HL-60 (cell line): Measurements from ENCODE around the gene PDE3A.

Source experiments
- GABPA ChIP-seq: IDR thresholded peaks from 2 replicates; pipeline ENCODE4 v1.6.1; 2012; ENCODE audit warnings: low read depth
- POLR2AphosphoS5 ChIP-seq: IDR thresholded peaks from 2 replicates; pipeline ENCODE4 v1.6.1; 2012; ENCODE audit warnings: low read depth
- TF ChIP-seq, protein P1 (sequence below): IDR thresholded peaks from one replicate; pipeline ENCODE4 v1.5.1; 2011; ENCODE audit warnings: low read length, control low read depth, inconsistent platforms; ENCODE audit not compliant: insufficient read depth
- TF ChIP-seq, protein P2 (sequence below): IDR thresholded peaks from 2 replicates; pipeline ENCODE4 v1.6.1; 2012; ENCODE audit warnings: low read depth; ENCODE audit not compliant: insufficient replicate concordance

DNA sequence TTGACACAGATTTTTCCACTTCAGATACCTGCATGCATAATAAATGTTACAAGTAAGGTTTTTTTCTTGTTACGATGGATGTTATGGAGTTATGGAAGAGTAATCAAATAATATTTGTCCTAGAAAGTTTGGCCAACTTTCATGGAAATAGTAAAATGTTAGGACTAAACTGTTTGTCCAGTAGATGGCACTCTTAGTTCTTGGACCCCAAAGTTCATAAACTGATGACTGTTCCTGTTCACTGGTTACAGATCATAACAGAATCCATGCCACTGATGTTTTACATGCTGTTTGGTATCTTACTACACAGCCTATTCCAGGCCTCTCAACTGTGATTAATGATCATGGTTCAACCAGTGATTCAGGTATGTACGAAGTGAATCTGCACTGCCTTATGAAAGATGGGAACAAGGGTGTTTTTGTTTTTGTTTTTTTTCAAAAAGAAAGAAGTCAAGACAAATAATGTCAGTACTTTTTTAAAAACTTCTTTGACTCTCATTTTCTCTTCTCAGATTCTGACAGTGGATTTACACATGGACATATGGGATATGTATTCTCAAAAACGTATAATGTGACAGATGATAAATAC lies 278.0 kb downstream of the PDE3A start:
- TF ChIP-seq POLR2AphosphoS5 (no peak), GABPA (no peak)
- TF ChIP-seq, protein P1, sequence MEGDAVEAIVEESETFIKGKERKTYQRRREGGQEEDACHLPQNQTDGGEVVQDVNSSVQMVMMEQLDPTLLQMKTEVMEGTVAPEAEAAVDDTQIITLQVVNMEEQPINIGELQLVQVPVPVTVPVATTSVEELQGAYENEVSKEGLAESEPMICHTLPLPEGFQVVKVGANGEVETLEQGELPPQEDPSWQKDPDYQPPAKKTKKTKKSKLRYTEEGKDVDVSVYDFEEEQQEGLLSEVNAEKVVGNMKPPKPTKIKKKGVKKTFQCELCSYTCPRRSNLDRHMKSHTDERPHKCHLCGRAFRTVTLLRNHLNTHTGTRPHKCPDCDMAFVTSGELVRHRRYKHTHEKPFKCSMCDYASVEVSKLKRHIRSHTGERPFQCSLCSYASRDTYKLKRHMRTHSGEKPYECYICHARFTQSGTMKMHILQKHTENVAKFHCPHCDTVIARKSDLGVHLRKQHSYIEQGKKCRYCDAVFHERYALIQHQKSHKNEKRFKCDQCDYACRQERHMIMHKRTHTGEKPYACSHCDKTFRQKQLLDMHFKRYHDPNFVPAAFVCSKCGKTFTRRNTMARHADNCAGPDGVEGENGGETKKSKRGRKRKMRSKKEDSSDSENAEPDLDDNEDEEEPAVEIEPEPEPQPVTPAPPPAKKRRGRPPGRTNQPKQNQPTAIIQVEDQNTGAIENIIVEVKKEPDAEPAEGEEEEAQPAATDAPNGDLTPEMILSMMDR, result no peak
- TF ChIP-seq, protein P2, sequence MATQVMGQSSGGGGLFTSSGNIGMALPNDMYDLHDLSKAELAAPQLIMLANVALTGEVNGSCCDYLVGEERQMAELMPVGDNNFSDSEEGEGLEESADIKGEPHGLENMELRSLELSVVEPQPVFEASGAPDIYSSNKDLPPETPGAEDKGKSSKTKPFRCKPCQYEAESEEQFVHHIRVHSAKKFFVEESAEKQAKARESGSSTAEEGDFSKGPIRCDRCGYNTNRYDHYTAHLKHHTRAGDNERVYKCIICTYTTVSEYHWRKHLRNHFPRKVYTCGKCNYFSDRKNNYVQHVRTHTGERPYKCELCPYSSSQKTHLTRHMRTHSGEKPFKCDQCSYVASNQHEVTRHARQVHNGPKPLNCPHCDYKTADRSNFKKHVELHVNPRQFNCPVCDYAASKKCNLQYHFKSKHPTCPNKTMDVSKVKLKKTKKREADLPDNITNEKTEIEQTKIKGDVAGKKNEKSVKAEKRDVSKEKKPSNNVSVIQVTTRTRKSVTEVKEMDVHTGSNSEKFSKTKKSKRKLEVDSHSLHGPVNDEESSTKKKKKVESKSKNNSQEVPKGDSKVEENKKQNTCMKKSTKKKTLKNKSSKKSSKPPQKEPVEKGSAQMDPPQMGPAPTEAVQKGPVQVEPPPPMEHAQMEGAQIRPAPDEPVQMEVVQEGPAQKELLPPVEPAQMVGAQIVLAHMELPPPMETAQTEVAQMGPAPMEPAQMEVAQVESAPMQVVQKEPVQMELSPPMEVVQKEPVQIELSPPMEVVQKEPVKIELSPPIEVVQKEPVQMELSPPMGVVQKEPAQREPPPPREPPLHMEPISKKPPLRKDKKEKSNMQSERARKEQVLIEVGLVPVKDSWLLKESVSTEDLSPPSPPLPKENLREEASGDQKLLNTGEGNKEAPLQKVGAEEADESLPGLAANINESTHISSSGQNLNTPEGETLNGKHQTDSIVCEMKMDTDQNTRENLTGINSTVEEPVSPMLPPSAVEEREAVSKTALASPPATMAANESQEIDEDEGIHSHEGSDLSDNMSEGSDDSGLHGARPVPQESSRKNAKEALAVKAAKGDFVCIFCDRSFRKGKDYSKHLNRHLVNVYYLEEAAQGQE, result no peak
